Endothelial cell (in vitro differentiated cells): ENCODE measurements around the gene PSMB8. TPM values are rescaled to one million over a fixed set of nuclear protein-coding genes. Genes with fewer than 3 reads are reported as not detected.

ENCODE experiments used
- DNase-seq: peaks from one replicate; pipeline ENCODE4 v3.0.0; 2021; ENCODE audit warnings: low spot score
- H3K27ac Mint-ChIP-seq: one replicate; pipeline ENCODE4 v1.8.0; 2021; ENCODE audit warnings: mixed read lengths, inconsistent platforms; ENCODE audit not compliant: unreplicated experiment
- H3K27me3 Mint-ChIP-seq: one replicate; pipeline ENCODE4 v1.8.0; 2021; ENCODE audit warnings: mild to moderate bottlenecking, moderate library complexity, mixed read lengths, inconsistent platforms; ENCODE audit not compliant: unreplicated experiment
- H3K36me3 Mint-ChIP-seq: one replicate; pipeline ENCODE4 v1.8.0; 2021; ENCODE audit warnings: mild to moderate bottlenecking, low read depth, mixed read lengths, inconsistent platforms; ENCODE audit not compliant: unreplicated experiment
- H3K4me1 Mint-ChIP-seq: one replicate; pipeline ENCODE4 v1.8.0; 2021; ENCODE audit warnings: mild to moderate bottlenecking, mixed read lengths, inconsistent platforms; ENCODE audit not compliant: unreplicated experiment
- H3K4me3 Mint-ChIP-seq: one replicate; pipeline ENCODE4 v1.8.0; 2021; ENCODE audit warnings: mild to moderate bottlenecking, mixed read lengths, inconsistent platforms; ENCODE audit not compliant: unreplicated experiment
- H3K9me3 Mint-ChIP-seq: one replicate; pipeline ENCODE4 v1.8.0; 2021; ENCODE audit warnings: mixed read lengths, inconsistent platforms; ENCODE audit not compliant: unreplicated experiment
- total RNA-seq: library from RNA; stranded (reverse); fragmentation: NEBNext Ultra II Directional; extraction: Animal tissue kit (Norgen Biotek cat#: 25700); gene quantifications from one replicate; pipeline ENCODE4 v1.2.1, GENCODE V29; 2021; ENCODE audit not compliant: unreplicated experiment
- TF ChIP-seq, protein P1 (sequence below): fragments of 200-600 bp; sonication (generic); IDR thresholded peaks from one replicate; pipeline ENCODE4 v1.5.0; 2021; ENCODE audit warnings: antibody characterized with exemption; ENCODE audit not compliant: unreplicated experiment

PSMB8 gene
- total RNA-seq, 1 donor from 2014 or later: 5.2 TPM

DNA sequence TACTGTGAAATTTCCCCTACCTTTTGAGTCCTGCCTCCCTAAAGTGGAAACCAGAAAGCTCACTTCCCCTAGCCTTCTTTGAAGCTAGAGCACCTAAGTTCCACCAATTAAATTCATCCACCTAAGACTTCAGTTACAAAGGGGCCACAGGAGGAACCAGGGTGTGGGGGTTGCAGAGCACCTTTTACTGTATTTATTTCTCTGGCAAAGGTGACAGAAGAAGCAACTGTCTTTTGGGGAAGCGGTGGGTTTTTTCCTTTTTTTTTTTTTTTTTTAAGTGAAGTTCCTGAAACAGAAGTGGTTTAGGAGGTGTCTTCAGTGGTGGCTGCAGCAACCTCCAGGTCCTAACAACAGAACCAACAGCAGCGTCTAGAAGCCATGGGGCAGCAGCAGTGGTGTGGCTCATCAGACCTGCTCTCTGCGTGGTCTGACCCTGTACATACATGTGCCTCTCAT, 23.2 kb upstream of the PSMB8 start:
- no peaks in the 10 kb centered on the region for H3K4me1 Mint-ChIP-seq
- DNase-seq: no peak
- TF ChIP-seq, protein P1, sequence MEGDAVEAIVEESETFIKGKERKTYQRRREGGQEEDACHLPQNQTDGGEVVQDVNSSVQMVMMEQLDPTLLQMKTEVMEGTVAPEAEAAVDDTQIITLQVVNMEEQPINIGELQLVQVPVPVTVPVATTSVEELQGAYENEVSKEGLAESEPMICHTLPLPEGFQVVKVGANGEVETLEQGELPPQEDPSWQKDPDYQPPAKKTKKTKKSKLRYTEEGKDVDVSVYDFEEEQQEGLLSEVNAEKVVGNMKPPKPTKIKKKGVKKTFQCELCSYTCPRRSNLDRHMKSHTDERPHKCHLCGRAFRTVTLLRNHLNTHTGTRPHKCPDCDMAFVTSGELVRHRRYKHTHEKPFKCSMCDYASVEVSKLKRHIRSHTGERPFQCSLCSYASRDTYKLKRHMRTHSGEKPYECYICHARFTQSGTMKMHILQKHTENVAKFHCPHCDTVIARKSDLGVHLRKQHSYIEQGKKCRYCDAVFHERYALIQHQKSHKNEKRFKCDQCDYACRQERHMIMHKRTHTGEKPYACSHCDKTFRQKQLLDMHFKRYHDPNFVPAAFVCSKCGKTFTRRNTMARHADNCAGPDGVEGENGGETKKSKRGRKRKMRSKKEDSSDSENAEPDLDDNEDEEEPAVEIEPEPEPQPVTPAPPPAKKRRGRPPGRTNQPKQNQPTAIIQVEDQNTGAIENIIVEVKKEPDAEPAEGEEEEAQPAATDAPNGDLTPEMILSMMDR: no peak
- no peak overlapping the region for H3K4me3 Mint-ChIP-seq
- H3K9me3 Mint-ChIP-seq: no peaks in the 10 kb centered on the region
- no peak overlapping the region for H3K27ac Mint-ChIP-seq
- H3K36me3 Mint-ChIP-seq: no peaks in the 10 kb centered on the region
- H3K27me3 Mint-ChIP-seq: no peaks in the 10 kb centered on the region

DNA sequence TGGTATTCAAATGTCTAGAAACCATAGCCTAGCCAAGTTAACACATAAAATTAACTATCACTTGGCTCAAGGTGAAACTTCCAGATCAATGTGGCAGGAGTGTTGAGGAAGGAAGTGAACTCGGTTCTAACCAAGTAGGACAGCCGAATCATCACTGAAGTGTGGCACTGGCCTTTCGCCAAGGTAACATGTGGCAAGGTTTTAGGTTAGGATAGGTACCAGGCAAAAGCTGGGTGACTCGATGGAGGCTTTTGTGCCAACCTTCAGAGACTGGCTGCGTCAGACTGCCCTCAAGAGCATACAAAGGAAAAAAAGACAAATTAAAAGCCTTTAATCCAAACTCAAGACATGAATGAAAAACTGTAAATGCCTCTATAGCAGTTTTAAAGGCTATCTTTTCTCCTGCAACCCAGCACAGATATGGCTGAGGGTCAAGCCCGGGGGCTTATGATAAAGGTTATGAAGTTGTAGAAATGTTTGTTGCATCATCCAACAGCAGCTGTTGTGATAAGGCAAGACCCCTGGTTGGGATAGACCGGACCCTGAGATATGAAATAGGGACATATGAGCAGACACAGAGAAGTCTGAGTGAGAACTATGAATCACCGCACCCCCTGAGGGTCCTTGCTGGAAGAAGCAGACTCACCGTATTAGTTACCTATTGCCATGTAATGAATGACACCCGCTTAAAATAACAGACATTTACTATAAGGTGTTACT, 22.0 kb upstream of the PSMB8 start:
- TF ChIP-seq, protein P1: no peak
- Mint-ChIP-seq H3K27me3 (no peaks in the 10 kb centered on the region), H3K9me3 (no peaks in the 10 kb centered on the region), H3K27ac (no peak overlapping the region), H3K36me3 (no peaks in the 10 kb centered on the region), H3K4me1 (no peaks in the 10 kb centered on the region), H3K4me3 (no peak overlapping the region)
- DNase-seq: no peak

DNA sequence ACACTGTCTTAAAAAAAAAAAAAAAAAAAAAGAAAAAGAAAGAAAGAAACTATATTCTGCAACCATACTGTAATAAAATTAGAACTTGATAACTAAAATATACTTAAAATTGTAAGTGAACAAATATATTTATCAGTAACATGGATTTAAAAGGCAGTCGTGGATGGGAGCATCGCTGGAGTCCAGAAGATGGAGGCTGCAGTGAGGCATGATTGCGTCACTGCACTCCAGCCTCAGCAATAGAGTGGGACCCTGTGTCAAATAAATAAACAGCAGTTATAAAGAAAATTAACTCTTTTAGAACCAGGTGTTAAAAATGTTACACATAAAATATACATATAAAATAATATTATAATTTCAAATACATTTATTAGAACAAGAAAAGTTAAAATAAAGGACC, 18.9 kb upstream of the PSMB8 start:
- H3K27me3 Mint-ChIP-seq: no peaks in the 10 kb centered on the region
- no peak overlapping the region for H3K4me3 Mint-ChIP-seq

DNA sequence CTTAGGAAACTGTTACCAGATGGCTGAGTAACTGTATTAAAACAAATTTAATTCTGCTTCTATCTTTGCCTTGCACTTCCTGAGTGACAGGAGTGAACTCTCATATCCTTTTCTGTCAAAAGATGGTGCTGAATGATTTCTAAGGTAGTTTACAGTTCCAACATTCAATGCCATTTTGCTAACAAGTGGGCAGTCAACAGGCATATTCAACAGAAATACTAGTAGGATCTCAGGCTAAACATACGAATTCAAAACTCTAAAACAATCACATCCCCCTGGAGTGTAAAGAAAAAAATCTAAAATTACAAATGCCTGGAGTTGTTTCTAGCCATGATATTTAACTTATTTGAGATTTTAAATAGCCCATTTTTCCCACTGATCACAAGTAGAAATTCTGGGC, 16.8 kb upstream of the PSMB8 start:
- no peak for DNase-seq
- no peak overlapping the region for H3K27ac Mint-ChIP-seq
- H3K36me3 Mint-ChIP-seq: no peaks in the 10 kb centered on the region
- H3K27me3 Mint-ChIP-seq: no peaks in the 10 kb centered on the region
- TF ChIP-seq, protein P1: no peak
- no peaks in the 10 kb centered on the region for H3K9me3 Mint-ChIP-seq
- H3K4me3 Mint-ChIP-seq: no peak overlapping the region
- H3K4me1 Mint-ChIP-seq: peaks cover 3% of the 10 kb centered on the region

More for the DNA sequence above, 18.9 kb upstream of the PSMB8 start:
- Mint-ChIP-seq H3K36me3 (no peaks in the 10 kb centered on the region), H3K27ac (no peak overlapping the region), H3K4me1 (peaks cover 3% of the 10 kb centered on the region), H3K9me3 (no peaks in the 10 kb centered on the region)
- TF ChIP-seq, protein P1: no peak
- no peak for DNase-seq

DNA sequence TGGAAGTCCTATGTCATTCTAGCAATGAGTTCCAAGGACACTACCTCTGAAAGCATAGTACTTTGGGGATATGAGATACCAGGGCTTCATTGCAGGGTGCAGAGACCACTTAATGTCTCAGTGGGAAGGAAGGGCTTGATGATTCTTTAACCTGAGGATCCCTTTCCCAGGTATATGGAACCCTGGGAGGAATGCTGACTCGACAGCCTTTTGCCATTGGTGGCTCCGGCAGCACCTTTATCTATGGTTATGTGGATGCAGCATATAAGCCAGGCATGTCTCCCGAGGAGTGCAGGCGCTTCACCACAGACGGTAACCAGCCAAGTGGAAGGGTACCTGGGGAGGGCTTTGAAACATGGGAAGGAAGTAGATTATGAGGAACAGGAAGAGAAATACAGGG, 14.3 kb upstream of the PSMB8 start:
- H3K27ac Mint-ChIP-seq: no peak overlapping the region
- H3K4me3 Mint-ChIP-seq: peak overlapping the region; percentile 50
- TF ChIP-seq, protein P1: no peak
- no peak for DNase-seq
- no peaks in the 10 kb centered on the region for H3K36me3 Mint-ChIP-seq
- H3K27me3 Mint-ChIP-seq: peaks cover 9% of the 10 kb centered on the region
- H3K9me3 Mint-ChIP-seq: no peaks in the 10 kb centered on the region
- H3K4me1 Mint-ChIP-seq: peaks cover 7% of the 10 kb centered on the region
